MCF 10A (cell line): Measurements from ENCODE around the gene NEK1. TPM values are rescaled to one million over a fixed set of nuclear protein-coding genes. Genes with fewer than 3 reads are reported as not detected.

Experiments used
- BruUV-seq: library from RNA; stranded (reverse); fragments of 400-500 nt; replicated peaks from 2 replicates; lab custom pipeline; 2021; lab: Mats Ljungman, UMichigan
- CTCF ChIA-PET: fragments of 300-600 bp; sonication (Branson Sonifier 250); formaldehyde crosslinking; extraction: SDS; loops from one replicate; lab custom pipeline; 2021; ENCODE audit warnings: antibody characterized with exemption, inconsistent platforms; lab: Yijun Ruan, JAX
- POLR2A ChIA-PET: fragments of 300-600, 350-650 bp; sonication (Branson Sonifier 250); formaldehyde crosslinking; extraction: SDS; loops from one replicate; lab custom pipeline; 2020; ENCODE audit warnings: antibody characterized with exemption, inconsistent platforms; lab: Yijun Ruan, JAX
- DNase-seq: peaks from one replicate; pipeline ENCODE4 v3.0.0-alpha.2; 2018; ENCODE audit not compliant: unreplicated experiment
- H3K27ac Mint-ChIP-seq: one replicate; pipeline ENCODE4 v1.8.0; 2022; ENCODE audit warnings: mild to moderate bottlenecking, low read depth, mixed read lengths; ENCODE audit not compliant: unreplicated experiment
- H3K27me3 Mint-ChIP-seq: one replicate; pipeline ENCODE4 v1.8.0; 2022; ENCODE audit warnings: mixed read lengths; ENCODE audit not compliant: insufficient read depth, unreplicated experiment
- H3K36me3 Mint-ChIP-seq: one replicate; pipeline ENCODE4 v1.8.0; 2022; ENCODE audit warnings: mild to moderate bottlenecking, moderate library complexity, mixed read lengths; ENCODE audit not compliant: insufficient read depth, unreplicated experiment
- H3K4me1 Mint-ChIP-seq: one replicate; pipeline ENCODE4 v1.8.0; 2022; ENCODE audit warnings: mixed read lengths; ENCODE audit not compliant: insufficient read depth, unreplicated experiment
- H3K4me3 Mint-ChIP-seq: one replicate; pipeline ENCODE4 v1.8.0; 2022; ENCODE audit warnings: mild to moderate bottlenecking, moderate library complexity, mixed read lengths; ENCODE audit not compliant: unreplicated experiment
- H3K9me3 Mint-ChIP-seq: one replicate; pipeline ENCODE4 v1.8.0; 2022; ENCODE audit warnings: mixed read lengths; ENCODE audit not compliant: unreplicated experiment
- intact Hi-C: fragments of 100-400 bp; cut with micrococcal nuclease; formaldehyde crosslinking; loops from 2 replicates; pipeline ENCODE4 v1.14.1; 2022
- total RNA-seq: library from RNA; stranded (reverse); gene quantifications from 2 replicates; pipeline ENCODE4 v1.2.3, GENCODE V29; 2022
- TF ChIP-seq, protein P1 (sequence below): fragments of 200-600 bp; IDR thresholded peaks from one replicate; pipeline ENCODE4 v1.8.0; 2022; ENCODE audit warnings: antibody characterized with exemption, mild to moderate bottlenecking; ENCODE audit not compliant: unreplicated experiment

NEK1 gene
- total RNA-seq, 1 experiment from 2014 or later = 15.5 TPM

DNA sequence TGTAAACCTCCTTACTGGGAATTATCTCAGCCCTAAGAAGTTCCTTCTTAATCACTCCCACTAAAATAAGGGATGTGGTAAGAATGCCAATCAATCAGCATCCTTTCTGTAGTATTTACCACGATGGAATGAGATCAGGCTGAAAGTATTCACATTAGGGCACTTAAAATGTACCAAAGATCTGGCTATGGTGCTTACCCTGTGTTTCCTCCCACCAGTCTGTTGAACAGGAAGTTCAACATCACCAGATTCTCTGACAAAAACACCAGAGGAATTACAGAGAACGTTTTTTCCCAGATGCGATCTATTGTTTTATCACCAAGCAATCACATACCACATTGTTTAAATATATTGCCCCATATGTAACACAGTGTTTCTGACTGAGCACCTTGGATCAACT, 5.9 kb upstream of the NEK1 start:
- CTCF ChIA-PET = interaction anchor here (0.6 to 2.2 kb wide), 5 partner anchors 12 to 173 kb away, joined by 3 to 6 read pairs (median 3); no protein-coding TSS in a partner anchor
- Mint-ChIP-seq H3K27me3 (no peaks in the 10 kb centered on the region), H3K36me3 (no peaks in the 10 kb centered on the region), H3K9me3 (no peaks in the 10 kb centered on the region), H3K4me1 (peaks cover 23% of the 10 kb centered on the region), H3K27ac (peak overlapping the region; percentile 98), H3K4me3 (peak overlapping the region; percentile 97)
- TF ChIP-seq, protein P1, sequence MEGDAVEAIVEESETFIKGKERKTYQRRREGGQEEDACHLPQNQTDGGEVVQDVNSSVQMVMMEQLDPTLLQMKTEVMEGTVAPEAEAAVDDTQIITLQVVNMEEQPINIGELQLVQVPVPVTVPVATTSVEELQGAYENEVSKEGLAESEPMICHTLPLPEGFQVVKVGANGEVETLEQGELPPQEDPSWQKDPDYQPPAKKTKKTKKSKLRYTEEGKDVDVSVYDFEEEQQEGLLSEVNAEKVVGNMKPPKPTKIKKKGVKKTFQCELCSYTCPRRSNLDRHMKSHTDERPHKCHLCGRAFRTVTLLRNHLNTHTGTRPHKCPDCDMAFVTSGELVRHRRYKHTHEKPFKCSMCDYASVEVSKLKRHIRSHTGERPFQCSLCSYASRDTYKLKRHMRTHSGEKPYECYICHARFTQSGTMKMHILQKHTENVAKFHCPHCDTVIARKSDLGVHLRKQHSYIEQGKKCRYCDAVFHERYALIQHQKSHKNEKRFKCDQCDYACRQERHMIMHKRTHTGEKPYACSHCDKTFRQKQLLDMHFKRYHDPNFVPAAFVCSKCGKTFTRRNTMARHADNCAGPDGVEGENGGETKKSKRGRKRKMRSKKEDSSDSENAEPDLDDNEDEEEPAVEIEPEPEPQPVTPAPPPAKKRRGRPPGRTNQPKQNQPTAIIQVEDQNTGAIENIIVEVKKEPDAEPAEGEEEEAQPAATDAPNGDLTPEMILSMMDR = no peak
- DNase-seq = no peak
- no TSS peak for BruUV-seq
- POLR2A ChIA-PET = interaction anchor here (0.7 to 5.2 kb wide), 4 partner anchors 6 to 122 kb away, joined by 3 to 303 read pairs (median 40); partner anchors contain the start of gene NEK1
- intact Hi-C loops = no loop called here

DNA sequence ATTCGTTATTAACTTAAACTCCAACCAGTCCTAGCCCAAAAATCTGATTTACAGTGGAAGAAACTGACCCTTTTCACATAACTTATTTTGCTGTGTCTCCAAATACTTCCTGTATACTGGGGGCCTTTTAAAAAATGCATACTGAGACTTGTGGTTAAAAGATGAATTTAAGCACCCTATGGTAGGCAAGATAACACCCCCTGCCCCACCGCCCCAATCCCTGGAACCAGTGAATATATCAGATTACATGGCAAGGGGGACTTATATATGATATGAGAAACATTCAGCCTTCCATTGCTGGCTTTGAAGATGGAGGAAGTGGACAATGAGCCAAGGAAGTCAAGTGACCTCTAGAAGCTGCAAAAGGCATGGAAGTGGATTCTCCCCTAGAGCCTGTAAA, 4.9 kb upstream of the NEK1 start:
- intact Hi-C loops = no loop called here
- POLR2A ChIA-PET = interaction anchor here (8.5 kb wide), 1 partner anchor 44 kb away, joined by 122 read pairs; no protein-coding TSS in a partner anchor
- Mint-ChIP-seq H3K27ac (no peak overlapping the region), H3K27me3 (no peaks in the 10 kb centered on the region), H3K36me3 (peaks cover 2% of the 10 kb centered on the region), H3K4me1 (peaks cover 17% of the 10 kb centered on the region), H3K4me3 (no peak overlapping the region), H3K9me3 (no peaks in the 10 kb centered on the region)
- CTCF ChIA-PET = no interaction called here
- no TSS peak for BruUV-seq
- TF ChIP-seq, protein P1 = no peak
- no peak for DNase-seq

DNA sequence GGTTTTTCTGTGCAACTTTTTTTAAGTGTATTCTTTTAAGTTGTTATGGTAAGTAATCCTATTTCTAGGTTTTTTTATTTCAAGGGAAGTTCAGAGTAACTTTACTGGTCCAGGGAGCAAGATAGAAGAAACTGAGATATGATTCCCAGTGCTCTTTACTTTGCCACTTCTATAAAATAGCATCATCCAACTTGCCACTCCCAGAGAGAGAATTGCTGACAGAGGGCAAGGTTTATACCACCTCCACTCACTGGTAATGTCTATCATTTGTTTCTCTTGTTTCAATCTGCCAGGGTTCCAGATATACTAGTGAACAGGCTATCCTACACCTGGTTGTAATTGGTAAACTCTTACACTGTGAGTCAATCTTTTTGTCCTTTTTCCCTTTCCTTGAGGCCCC, 4.5 kb upstream of the NEK1 start:
- Mint-ChIP-seq H3K4me3 (no peak overlapping the region), H3K36me3 (peaks cover 6% of the 10 kb centered on the region), H3K4me1 (peaks cover 13% of the 10 kb centered on the region), H3K27ac (no peak overlapping the region), H3K27me3 (no peaks in the 10 kb centered on the region), H3K9me3 (no peaks in the 10 kb centered on the region)
- TF ChIP-seq, protein P1 = no peak
- BruUV-seq = no TSS peak
- POLR2A ChIA-PET = interaction anchor here (0.7 to 8.5 kb wide), 2 partner anchors 8 to 45 kb away, joined by 3 to 122 read pairs; no protein-coding TSS in a partner anchor
- CTCF ChIA-PET = interaction anchor here (1.0 kb wide), 1 partner anchor 428 kb away, joined by 6 read pairs; no protein-coding TSS in a partner anchor
- DNase-seq = no peak
- intact Hi-C loops = no loop called here

DNA sequence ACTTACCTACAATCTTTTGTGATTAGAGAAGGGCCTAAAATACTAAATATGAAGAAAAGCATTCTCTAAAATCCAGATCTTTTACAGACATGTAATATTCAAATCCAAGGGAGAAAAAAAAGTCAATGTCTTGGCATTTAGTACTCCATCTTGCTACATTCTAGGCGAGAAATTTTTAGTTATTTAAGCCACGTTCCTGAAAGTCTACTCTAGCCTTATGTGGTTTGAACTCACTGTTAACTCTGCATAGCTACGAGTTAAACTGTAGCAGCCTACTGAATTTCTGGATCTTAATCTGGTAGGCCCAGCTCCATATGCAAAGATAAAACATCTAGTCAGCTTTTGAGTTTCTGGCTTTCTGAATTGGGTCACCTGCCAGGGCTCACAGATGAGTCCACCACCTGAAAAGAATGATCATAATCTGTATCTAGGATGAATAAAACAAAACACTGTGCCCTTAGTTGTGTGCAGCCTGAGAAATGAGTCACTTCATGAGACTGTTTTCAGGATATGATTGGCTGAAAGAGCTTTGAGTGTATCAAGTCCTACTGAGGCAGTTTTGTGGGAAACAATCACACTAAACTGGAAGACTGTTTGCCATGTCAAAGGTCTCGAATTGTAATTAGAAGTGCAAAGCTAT, 3.2 kb upstream of the NEK1 start:
- no peak for DNase-seq
- Mint-ChIP-seq H3K27me3 (no peaks in the 10 kb centered on the region), H3K9me3 (no peaks in the 10 kb centered on the region), H3K36me3 (peaks cover 7% of the 10 kb centered on the region), H3K27ac (no peak overlapping the region), H3K4me1 (peaks cover 21% of the 10 kb centered on the region), H3K4me3 (no peak overlapping the region)
- intact Hi-C loops = no loop called here
- ChIA-PET CTCF (interaction anchor here (0.5 to 0.7 kb wide), 3 partner anchors 10 to 1373 kb away, joined by 3 to 5 read pairs (median 3); no protein-coding TSS in a partner anchor), POLR2A (interaction anchor here (1.0 to 8.5 kb wide), 3 partner anchors 46 to 142 kb away, joined by 3 to 122 read pairs (median 4); partner anchors contain the start of gene HPF1)
- BruUV-seq = no TSS peak
- TF ChIP-seq, protein P1 = no peak
